ENCODE measurements around the gene ZSWIM4. TPM values are rescaled to one million over a fixed set of nuclear protein-coding genes. Genes with fewer than 3 reads are reported as not detected.

Gene ZSWIM4
- total and polyA plus RNA-seq, 2 of the 4 experiments (the other 2 are of a cell fraction), result 2.2 to 6.2 TPM

DNA sequence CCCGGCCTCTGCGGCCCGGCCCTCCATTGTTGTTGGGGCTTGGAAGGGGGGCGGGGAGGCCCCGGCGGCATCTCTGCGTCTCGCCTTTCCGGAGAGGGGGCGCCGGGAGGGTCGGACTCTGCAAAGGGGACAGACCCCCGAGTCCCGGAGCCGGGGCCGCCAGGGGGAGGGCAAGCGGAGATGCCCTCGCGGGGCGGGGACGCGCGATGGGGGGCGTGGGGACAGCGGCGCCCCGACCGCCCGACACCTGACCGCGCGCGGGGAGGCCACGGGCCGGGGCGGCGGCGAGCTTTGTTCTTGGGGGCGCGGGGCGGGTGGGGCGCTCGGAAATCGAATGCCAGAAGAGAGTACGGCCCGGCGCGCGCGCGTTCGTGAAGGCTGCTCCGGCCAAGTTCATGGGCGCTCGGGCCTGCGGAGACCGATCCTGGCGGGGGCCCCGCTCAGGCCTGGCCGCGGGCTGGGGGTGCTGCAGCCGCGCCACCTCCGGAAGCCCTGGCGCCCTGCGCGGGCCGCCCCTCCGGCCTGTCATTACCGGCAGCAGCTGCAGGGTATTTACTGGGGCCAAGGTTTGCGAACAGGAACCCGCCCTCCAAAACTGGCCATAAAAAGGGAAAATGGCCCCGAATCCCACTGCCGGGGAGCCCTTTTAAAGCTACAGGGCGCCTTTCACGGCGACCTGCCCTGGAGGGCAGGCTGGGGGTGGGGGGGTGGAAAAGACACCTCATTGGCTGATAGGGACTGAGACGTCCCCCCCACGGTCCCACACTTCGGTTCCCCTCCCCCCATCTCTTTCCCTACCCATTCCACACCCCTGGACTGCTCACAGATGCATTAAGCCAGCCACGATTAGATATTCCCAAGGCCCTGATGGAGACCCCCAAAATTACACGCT lies 70.6 kb downstream of the ZSWIM4 start (continued):
- TF ChIP-seq RCOR1 (IDR thresholded peaks at IDR 0.05; ENCODE audit: insufficient replicate concordance, low read length), result no peak
- no peak for TF ChIP-seq MXI1 (IDR thresholded peaks at IDR 0.05; ENCODE audit: borderline replicate concordance, low read depth, low read length)

DNA sequence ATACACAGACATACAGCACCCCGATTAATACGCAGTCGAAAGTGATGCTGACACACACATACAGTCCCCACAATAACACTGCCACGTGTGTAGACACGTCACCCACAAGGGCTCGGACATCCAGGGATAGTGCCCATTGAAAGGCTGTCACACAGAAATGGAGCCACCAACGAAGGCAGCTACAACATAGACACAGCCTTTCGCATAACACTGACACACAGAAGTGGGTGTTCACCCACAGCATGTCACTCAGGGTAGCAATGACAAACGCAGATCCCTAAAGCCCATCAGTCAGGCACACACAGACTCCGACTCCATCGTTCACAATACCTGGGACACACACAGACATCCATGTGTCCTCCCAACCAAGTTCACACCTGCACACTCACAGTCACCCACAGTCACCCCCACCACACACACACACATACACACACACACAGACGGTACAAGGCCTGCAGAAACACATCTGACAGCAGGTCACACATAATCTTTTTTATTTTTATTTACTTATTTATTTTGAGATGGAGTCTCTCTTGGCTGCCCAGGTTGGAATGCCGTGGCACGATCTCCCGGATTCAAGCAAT lies 71.3 kb downstream of the ZSWIM4 start:
- H3K9me3 ChIP-seq (ENCODE audit: control insufficient read depth, insufficient read depth, low read length), result no peaks in the 10 kb centered on the region
- H3K4me3 ChIP-seq (ENCODE audit: insufficient read depth, low read depth, low read length), result peak overlapping the region; percentile 70
- DNase-seq (no peak), ATAC-seq (ENCODE audit: low read depth) (no peak)
- ChIA-PET POLR2A (ENCODE audit: unreplicated experiment) (no interaction called here), CTCF (no interaction called here)
- H3K36me3 ChIP-seq (ENCODE audit: control insufficient read depth, insufficient read depth, low read length), result no peaks in the 10 kb centered on the region
- dilution Hi-C loops (cut with HindIII; ENCODE audit: low sequenced_read_pairs, unreplicated experiment), result no loop called here
- H2AK5ac ChIP-seq (ENCODE audit: low read depth, low read length), result peak overlapping the region; percentile 95
- no peak overlapping the region for H3K56ac ChIP-seq (ENCODE audit: extremely low read depth, insufficient read depth, low read length)
- peak overlapping the region; percentile 47; the same call in 1 of the 2 replicates for H4K5ac ChIP-seq (ENCODE audit: low read depth, low read length)
- peak overlapping the region; percentile 39; the same call in 1 of the 2 replicates for H3K18ac ChIP-seq (ENCODE audit: low read depth, low read length)
- BruUV-seq (replicated peaks), result no TSS peak
- in situ Hi-C loops (cut with MboI; ENCODE audit: low sequenced_read_pairs), result loop anchor here (10.0 to 25.0 kb wide), 2 partner anchors 272 to 579 kb away; no protein-coding TSS in a partner anchor
- H3K9me1 ChIP-seq (ENCODE audit: insufficient read depth, low read length), result peaks cover 11% of the 10 kb centered on the region
- H3K27me3 ChIP-seq (ENCODE audit: control insufficient read depth, insufficient read depth, low read length), result no peaks in the 10 kb centered on the region
- peak overlapping the region; percentile 11; the same call in 1 of the 2 replicates for H2BK120ac ChIP-seq (ENCODE audit: low read depth, low read length)
- H4K8ac ChIP-seq (ENCODE audit: low read depth in 2 of 2, low read length in 2 of 2), result peak overlapping the region in 1 of 2 experiments; percentile 72; a peak in 3 of 4 replicates
- no peak overlapping the region for H3K27ac ChIP-seq (ENCODE audit: insufficient read depth, low read length)
- peak overlapping the region; percentile 21 for H3K4ac ChIP-seq (ENCODE audit: low read depth, low read length)
- 88% methylated on average over 11 of the region's 15 CpGs; no CpG with 5 or more reads in 1 of the 2 experiments for WGBS, 2 experiments (ENCODE audit: extremely low coverage in 2 of 2, insufficient read length in 1 of 2)
- peak overlapping the region; percentile 19 for H3K23ac ChIP-seq (ENCODE audit: low read depth, low read length)
- peak overlapping the region; percentile 70 for H2AK9ac ChIP-seq (replicated peaks; ENCODE audit: low read depth, low read length, poor library complexity)
- no peak overlapping the region for H2BK5ac ChIP-seq (ENCODE audit: low read depth, low read length, poor library complexity, severe bottlenecking)
- H4K20me1 ChIP-seq (ENCODE audit: insufficient read depth, low read length), result no peaks in the 10 kb centered on the region
- H4K91ac ChIP-seq (ENCODE audit: insufficient read depth, low read depth, low read length), result peak overlapping the region; percentile 26; the same call in 1 of the 2 replicates
- H3K14ac ChIP-seq (replicated peaks; ENCODE audit: low read depth, low read length), result peak overlapping the region; percentile 4; the same call in 1 of the 2 replicates
- peak overlapping the region; percentile 89 for H2AFZ ChIP-seq (replicated peaks; ENCODE audit: low read length, poor library complexity)
- peak overlapping the region; percentile 38; the same call in 1 of the 2 replicates for H2BK20ac ChIP-seq (ENCODE audit: low read depth, low read length)
- H3K9ac ChIP-seq (ENCODE audit: low read depth, low read length), result no peak overlapping the region; the same call in 1 of the 2 replicates
- peak overlapping the region; percentile 6; the same call in 1 of the 3 replicates for H2BK15ac ChIP-seq (ENCODE audit: low read depth, low read length)
- H3K4me2 ChIP-seq (ENCODE audit: low read depth, low read length), result peak overlapping the region; percentile 49
- intact Hi-C loops (cut with micrococcal nuclease), result no loop called here
- peaks cover 10% of the 10 kb centered on the region for H3K4me1 ChIP-seq (ENCODE audit: control insufficient read depth, insufficient read depth, low read length)
- no peak for TF ChIP-seq CHD1 (IDR thresholded peaks at IDR 0.05; ENCODE audit: low read depth, low read length)
- TF ChIP-seq, protein P1, sequence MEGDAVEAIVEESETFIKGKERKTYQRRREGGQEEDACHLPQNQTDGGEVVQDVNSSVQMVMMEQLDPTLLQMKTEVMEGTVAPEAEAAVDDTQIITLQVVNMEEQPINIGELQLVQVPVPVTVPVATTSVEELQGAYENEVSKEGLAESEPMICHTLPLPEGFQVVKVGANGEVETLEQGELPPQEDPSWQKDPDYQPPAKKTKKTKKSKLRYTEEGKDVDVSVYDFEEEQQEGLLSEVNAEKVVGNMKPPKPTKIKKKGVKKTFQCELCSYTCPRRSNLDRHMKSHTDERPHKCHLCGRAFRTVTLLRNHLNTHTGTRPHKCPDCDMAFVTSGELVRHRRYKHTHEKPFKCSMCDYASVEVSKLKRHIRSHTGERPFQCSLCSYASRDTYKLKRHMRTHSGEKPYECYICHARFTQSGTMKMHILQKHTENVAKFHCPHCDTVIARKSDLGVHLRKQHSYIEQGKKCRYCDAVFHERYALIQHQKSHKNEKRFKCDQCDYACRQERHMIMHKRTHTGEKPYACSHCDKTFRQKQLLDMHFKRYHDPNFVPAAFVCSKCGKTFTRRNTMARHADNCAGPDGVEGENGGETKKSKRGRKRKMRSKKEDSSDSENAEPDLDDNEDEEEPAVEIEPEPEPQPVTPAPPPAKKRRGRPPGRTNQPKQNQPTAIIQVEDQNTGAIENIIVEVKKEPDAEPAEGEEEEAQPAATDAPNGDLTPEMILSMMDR (conservative IDR thresholded peaks at IDR 0.05; ENCODE audit: low read depth, low read length), result no peak
- peaks cover 11 to 31% of the 10 kb centered on the region in 2 experiments; a peak in 3 of 4 replicates for H3K79me1 ChIP-seq (ENCODE audit: low read depth in 1 of 2, low read length in 2 of 2)
